Neural progenitor cell (in vitro differentiated cells): ENCODE measurements around the gene OPN1MW.
"Not testable (repeated sequence)": the region's sequence is repeated elsewhere in the genome, so short reads cannot be mapped to it uniquely, and the experiment has no call there.

Experiments
- CTCF ChIP-seq: fragments of 200-600 bp; sonication (generic); IDR thresholded peaks from 2 replicates; pipeline ENCODE4 v1.5.1; 2017; ENCODE audit warnings: antibody characterized with exemption, mild to moderate bottlenecking
- EZH2phosphoT487 ChIP-seq: fragments of 200-600 bp; sonication (generic); IDR thresholded peaks from 2 replicates; pipeline ENCODE4 v1.6.1; 2017; ENCODE audit warnings: antibody characterized with exemption

- not testable (repeated sequence) for TF ChIP-seq CTCF, EZH2phosphoT487
Measured at GRCh38 chrX:154226706-154227105, 44.3 kb downstream of the OPN1MW start.
